SH-SY5Y (cell line): ENCODE results near the gene PVR.

Source experiments
- GATA2 ChIP-seq: IDR thresholded peaks from 2 replicates; pipeline ENCODE4 v1.6.1; 2011; ENCODE audit warnings: mild to moderate bottlenecking, low read depth, low read length
- GATA3 ChIP-seq: IDR thresholded peaks from 2 replicates; pipeline ENCODE4 v1.6.1; 2011; ENCODE audit warnings: low read depth, mild to moderate bottlenecking, low read length, moderate library complexity

Gene PVR

DNA sequence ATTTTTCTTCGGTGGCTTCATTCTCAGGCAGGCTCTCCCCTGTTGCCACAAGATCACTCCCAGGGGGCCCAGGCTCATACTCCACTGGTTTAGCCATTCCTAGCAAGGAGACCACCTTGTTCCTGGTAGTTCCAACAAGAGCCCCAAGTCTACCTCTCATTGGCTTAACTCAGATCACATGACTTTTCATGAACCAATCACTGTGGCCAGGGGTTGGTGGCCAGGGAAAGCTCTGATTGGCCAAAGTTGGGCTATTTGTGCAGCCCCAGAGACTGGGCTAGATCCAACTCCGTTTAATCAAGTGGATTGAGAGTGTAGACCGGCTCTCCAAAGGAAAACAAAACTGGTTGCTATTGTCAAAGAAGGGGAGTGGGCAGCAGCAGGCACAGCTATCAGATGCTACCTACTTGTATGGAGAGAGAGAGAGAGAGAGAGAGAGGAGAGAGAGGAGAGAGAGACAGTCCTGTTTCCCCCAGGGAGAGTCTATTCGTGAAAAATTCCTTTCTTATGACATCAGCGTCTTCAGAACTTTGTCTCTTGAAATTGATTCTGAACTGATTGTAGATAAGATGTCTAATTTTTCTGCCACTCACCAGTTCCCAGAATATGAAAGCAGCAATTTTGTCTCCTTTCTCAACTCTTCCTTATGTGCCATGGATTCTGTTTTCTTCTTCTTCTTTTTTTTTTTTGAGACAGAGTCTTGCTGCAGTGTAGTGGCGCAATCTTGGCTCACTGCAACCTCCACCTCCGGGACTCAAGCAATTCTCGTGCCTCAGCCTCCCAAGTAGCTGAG is 33.5 kb downstream of the PVR start:
- TF ChIP-seq GATA2 (no peak), GATA3 (no peak)

- TF ChIP-seq GATA3 (no peak), GATA2 (no peak)
These were observed 36.8 kb downstream of the PVR start for GRCh38 chr19:44680536-44680935.

- TF ChIP-seq GATA3 = no peak
- no peak for TF ChIP-seq GATA2
These were observed 38.5 kb downstream of the PVR start for GRCh38 chr19:44681992-44682790.

DNA sequence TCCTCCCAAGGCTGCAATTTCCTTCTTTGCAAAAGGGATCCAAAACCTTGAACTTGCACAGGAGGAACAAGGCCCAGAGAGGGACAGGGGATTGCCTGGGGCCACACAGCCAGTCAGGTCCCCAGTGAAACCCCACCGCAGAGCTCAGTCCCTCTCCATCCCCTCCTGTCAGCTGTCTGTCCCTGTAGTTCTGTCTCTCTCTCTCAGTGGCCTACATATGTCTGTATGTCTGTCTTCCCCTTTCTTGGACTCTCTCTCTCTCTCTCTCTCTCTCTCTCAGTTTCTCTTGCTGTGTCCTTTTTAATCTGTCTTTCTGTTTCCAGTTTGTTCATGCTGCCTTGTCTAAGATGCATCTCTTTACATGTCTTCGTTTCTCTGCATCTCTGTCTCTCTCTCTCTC is 39.1 kb downstream of the PVR start:
- no peak for TF ChIP-seq GATA3
- TF ChIP-seq GATA2 = no peak

GRCh38 chr19:44683434-44684210 is 39.9 kb downstream of the PVR start:
- no peak for TF ChIP-seq GATA2
- TF ChIP-seq GATA3 = no peak

DNA sequence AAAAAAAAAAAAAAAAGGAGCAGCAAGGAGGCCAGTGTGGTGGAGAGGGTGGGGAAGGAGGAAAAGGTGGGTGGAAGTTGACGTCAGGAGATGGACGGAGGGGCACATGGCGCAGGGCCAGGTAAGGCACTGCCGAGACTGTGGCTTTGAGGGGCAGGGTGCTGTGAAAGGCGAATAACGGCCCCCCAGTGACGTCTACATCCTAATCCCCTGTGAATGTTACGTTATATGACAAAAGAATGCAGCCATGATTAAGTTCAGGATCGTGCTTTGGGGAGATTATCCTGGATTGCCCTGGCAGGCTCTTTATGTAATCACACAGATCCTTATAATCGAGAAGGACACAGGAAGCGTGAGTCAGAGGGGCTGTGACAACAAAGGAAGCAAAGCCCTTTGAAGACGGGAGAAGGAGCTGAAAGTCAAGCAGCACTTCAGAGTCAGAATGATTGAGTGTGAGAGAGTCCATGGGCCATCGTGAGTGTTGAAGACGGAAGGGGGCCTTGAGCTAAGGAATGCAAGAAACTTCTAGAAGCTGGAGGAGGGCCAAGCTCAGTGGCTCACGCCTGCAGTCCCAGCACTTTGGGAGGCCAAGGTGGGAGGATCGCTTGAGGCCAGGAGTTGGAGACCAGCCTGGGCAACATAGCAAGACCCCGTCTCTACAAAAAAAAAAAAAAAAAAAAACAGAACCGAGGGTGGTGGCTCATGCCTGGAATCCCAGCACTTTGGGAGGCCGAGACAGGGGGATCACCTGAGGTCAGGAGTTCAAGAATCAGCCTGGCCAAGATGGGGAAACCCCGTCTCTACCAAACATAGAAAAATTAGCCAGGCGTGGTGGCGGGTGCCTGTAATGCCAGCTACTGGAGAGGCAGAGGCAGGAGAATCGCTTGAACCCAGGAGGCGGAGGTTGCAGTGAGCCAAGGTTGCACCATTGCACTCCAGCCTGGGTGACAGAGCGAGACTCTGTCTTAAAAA is 41.5 kb downstream of the PVR start:
- TF ChIP-seq GATA2 = no peak

DNA sequence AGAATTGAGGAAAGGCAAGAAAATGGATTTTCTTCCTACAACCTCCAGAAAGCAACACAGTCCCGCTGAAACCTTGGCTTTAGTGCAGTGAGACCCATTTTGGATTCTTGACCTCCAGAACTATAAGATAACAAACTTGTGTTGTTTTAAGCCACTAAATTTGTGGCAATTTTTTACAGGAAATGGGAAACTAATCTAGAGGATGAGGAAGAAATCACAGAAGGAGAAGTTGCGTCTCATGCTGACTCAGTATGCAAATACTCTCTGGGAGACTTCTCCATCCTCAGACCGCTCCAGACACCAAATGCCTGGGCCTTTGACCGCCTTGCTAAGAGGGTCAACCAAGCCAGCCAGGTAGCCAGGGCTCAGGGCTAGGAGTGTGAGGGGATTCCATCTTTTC is 42.2 kb downstream of the PVR start:
- TF ChIP-seq GATA3 (no peak), GATA2 (no peak)

DNA sequence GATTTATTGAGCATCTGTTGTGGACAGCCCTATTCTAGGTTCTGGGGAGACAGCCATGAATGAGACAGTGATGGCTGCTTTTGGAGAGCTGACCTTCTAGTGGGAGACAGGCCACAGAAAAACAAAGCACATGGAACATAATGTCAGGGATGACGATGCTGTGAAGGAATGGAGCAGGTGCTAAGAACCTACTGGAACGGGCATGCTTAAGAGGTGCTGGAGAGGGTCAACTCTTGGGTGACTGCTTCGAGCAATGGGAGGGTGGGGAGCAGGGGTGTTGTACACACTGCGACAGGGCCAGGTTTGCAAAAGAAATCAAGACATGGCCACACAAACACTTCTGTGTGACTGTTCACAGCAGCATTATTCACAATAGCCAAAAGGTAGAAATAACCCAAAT is 43.2 kb downstream of the PVR start:
- TF ChIP-seq GATA3 (no peak), GATA2 (no peak)

DNA sequence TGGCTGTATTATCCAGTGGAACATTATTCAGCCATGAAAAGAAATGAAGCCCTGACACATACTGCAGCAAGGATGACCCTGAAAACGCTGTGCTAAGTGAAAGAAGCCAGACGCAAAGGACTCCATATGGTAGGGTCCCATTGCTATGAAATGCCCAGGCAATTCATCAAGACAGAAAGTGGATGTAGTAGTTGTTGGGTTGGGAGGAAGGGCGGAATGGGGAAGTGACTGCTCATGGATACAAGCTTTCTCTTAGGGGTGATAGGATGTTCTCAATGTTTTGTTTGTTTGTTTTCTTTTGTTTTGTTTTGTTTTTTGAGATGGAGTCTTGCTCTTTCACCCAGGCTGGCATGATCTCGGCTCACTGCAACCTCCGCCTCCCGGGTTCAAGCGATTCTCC is 44.2 kb downstream of the PVR start:
- no peak for TF ChIP-seq GATA2
- no peak for TF ChIP-seq GATA3

DNA sequence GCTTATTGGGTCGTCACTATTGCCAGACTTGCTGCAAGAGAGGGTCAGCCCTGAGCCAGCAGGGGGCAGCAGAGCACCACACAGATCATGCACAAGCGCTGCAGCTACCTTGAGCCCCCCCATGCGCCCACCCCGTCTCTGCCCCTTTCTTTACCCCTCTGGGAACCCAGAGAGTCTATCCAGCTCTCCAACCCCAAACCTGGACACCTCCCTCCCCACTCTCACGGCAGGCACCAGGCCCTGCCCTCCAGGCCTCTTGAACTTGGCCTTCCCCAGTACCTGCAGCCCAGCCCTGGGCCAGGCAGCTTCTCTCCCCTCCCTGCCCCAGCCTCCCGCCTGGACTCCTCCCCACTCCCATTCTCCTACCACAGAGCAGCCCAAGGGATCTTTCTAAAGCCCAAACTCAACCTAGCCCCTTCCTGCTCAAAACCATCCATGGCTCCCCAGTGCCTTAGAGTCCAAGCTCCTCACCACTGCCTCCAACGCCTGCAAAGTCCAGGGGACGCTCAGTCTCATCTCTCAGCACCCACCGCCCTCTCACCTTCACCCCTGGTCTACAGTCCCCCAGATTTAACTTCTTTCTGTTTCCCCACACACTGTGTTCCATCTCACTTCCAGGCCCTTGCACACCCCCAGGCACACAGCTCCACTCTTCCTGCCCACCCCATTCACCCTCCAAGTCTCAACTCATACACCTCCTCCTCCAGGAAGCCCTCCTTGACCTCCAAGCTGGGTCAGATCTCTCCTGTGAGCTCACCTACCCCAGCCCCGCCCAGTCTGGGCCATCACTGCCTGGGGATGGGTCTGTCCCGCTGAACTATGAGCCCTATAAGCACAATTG is 45.8 kb downstream of the PVR start:
- TF ChIP-seq GATA3 = no peak
- TF ChIP-seq GATA2 = no peak

DNA sequence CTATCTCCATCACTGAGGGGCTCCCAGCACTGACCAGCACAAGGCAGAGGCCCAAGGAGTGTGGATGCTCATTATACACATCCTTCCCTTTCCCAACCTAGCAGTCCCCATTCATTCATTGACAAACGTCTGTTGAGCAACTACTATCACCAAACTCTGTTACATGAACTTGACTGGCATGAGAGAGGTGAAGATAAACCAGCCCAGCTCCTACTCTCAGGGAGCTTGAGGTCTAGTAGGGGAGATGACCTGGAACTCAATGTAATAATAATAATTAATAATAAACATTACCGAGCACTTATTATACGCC is 46.4 kb downstream of the PVR start:
- no peak for TF ChIP-seq GATA2
- TF ChIP-seq GATA3 = no peak

GRCh38 chr19:44692379-44692721 is 48.6 kb downstream of the PVR start:
- TF ChIP-seq GATA3 (no peak), GATA2 (no peak)

DNA sequence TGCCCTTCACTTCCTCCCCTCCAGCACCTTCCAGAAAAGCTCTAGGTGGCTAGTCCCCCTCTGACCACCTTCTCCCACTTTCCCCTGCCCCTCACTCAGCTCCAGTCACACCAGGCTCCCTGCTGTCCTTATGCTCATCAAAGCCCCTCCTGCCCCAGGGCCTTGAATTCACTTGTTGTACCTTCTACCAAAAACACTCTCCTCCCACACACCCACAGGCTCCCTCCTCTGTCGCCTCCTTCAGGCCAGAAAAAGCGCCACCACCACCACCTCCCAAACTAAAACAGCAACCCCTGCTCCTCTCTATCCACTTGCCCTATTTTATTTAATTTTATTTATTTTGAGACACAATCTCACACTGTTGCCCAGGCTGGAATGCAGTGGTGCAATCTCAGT is 50.5 kb downstream of the PVR start:
- TF ChIP-seq GATA3 = no peak
- no peak for TF ChIP-seq GATA2
